Nephron (organoid): ENCODE data around the gene PLA2G4B.

Experiments used
- H3K27ac Mint-ChIP-seq, 3 experiments: 2 replicates each; pipeline ENCODE4 v1.8.0; 2020; ENCODE audit warnings: mixed read lengths in 3 of 3, mild to moderate bottlenecking in 2 of 3, moderate library complexity in 1 of 3
- H3K27me3 Mint-ChIP-seq: 2 replicates; pipeline ENCODE4 v1.8.0; 2021; ENCODE audit warnings: low read depth, mild to moderate bottlenecking, moderate library complexity, mixed read lengths
- H3K36me3 Mint-ChIP-seq: 2 replicates; pipeline ENCODE4 v1.8.0; 2020; ENCODE audit warnings: low read depth, mixed read lengths
- H3K4me1 Mint-ChIP-seq: 2 replicates; pipeline ENCODE4 v1.8.0; 2020; ENCODE audit warnings: mixed read lengths
- H3K4me3 Mint-ChIP-seq, 3 experiments: 2 replicates each; pipeline ENCODE4 v1.8.0; 2020; ENCODE audit warnings: mild to moderate bottlenecking in 3 of 3, mixed read lengths in 3 of 3, moderate library complexity in 2 of 3
- H3K9me3 Mint-ChIP-seq: 2 replicates; pipeline ENCODE4 v1.8.0; 2020; ENCODE audit warnings: mixed read lengths
- TF ChIP-seq, protein P1 (sequence below), 3 experiments: fragments of 200-600 bp; sonication (generic); IDR thresholded peaks; one replicate each; pipeline ENCODE4 v1.5.0; 2021; ENCODE audit warnings: antibody characterized with exemption in 3 of 3; ENCODE audit not compliant: unreplicated experiment in 3 of 3

PLA2G4B gene

DNA sequence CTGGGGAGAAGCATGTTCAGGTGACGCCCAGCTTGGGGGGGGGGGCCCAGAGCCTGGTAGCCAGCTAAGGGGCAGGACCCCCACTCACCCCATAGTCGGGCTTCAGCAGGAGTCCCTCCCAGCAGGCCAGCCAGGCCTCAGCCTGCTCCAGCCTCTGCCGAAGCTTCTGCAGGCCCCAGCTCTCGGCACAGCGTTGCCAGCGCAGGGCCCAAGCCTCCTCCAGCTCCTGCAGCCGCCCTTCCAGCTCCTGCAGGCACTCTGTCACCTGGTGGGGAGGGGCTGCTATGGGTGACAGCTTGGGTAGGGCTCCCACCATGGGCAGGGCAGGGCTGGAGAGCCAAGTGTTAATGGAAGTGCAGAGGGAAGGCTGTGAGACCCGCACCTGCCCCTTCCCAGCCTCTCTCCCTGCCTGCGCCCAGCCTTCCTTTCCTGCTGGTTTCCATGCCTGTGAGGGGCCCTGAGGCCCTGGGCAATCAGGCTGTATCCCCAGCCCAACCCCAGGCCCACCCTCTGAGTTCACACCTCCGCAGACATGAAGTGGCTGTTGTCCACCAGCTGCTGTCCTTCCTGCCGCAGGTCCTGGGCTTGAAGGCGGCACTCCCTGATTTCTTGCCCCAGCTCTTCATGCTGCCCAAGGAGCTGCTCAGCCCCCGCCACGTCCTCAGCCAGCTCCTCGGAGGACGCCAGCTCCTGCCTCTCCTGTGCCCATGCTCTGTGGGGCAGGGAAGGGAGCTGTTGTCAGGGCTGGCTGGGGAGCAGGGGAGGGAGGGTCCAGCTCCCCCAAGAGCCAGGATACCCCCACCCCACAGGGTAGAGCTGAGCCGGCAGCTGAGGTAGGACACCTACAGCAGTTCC is 14.3 kb downstream of the PLA2G4B start:
- TF ChIP-seq, protein P1, sequence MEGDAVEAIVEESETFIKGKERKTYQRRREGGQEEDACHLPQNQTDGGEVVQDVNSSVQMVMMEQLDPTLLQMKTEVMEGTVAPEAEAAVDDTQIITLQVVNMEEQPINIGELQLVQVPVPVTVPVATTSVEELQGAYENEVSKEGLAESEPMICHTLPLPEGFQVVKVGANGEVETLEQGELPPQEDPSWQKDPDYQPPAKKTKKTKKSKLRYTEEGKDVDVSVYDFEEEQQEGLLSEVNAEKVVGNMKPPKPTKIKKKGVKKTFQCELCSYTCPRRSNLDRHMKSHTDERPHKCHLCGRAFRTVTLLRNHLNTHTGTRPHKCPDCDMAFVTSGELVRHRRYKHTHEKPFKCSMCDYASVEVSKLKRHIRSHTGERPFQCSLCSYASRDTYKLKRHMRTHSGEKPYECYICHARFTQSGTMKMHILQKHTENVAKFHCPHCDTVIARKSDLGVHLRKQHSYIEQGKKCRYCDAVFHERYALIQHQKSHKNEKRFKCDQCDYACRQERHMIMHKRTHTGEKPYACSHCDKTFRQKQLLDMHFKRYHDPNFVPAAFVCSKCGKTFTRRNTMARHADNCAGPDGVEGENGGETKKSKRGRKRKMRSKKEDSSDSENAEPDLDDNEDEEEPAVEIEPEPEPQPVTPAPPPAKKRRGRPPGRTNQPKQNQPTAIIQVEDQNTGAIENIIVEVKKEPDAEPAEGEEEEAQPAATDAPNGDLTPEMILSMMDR (IDR thresholded peaks at IDR 0.05; ENCODE audit: unreplicated experiment in 3 of 3) = no peak
- H3K9me3 Mint-ChIP-seq = no peaks in the 10 kb centered on the region
- H3K4me3 Mint-ChIP-seq = no peak overlapping the region
- peaks cover 7% of the 10 kb centered on the region for H3K36me3 Mint-ChIP-seq
- no peak overlapping the region for H3K27ac Mint-ChIP-seq
- peaks cover 22% of the 10 kb centered on the region for H3K4me1 Mint-ChIP-seq
- peaks cover 4% of the 10 kb centered on the region for H3K27me3 Mint-ChIP-seq

DNA sequence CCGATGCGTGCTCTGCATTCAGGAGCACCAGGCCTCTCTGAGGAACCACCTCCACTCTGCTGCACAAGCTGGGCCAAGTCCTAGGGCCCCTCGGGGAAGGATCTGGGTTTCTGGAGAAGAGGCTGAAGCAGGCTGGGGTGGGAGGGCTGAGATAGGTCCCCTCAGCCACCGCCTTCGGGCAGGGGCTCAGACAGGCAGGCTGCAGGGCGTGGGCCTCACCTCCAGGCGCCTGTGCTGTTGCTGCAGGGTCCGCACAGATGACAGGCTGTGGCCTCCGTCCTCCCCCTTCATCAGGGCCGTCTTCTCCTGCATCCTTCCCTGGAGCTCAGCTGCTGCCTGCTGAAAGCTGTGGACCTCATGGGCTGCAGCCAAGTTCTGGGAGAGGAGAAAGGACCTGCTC is 15.2 kb downstream of the PLA2G4B start:
- Mint-ChIP-seq H3K4me3 (no peak overlapping the region), H3K36me3 (no peaks in the 10 kb centered on the region), H3K4me1 (peaks cover 16% of the 10 kb centered on the region), H3K9me3 (no peaks in the 10 kb centered on the region), H3K27ac (no peak overlapping the region), H3K27me3 (peaks cover 4% of the 10 kb centered on the region)
- TF ChIP-seq, protein P1 (IDR thresholded peaks at IDR 0.05; ENCODE audit: unreplicated experiment in 3 of 3) = no peak

GRCh38 chr15:41854443-41854842 is 15.8 kb downstream of the PLA2G4B start:
- TF ChIP-seq, protein P1 (IDR thresholded peaks at IDR 0.05; ENCODE audit: unreplicated experiment in 3 of 3) = no peak
- H3K36me3 Mint-ChIP-seq = no peaks in the 10 kb centered on the region
- H3K27ac Mint-ChIP-seq = no peak overlapping the region
- H3K4me3 Mint-ChIP-seq = no peak overlapping the region
- H3K4me1 Mint-ChIP-seq = peaks cover 16% of the 10 kb centered on the region
- no peaks in the 10 kb centered on the region for H3K9me3 Mint-ChIP-seq
- peaks cover 4% of the 10 kb centered on the region for H3K27me3 Mint-ChIP-seq

- no peaks in the 10 kb centered on the region for H3K9me3 Mint-ChIP-seq
- peak overlapping the region; percentile 39 to 72 (median 64) for H3K27ac Mint-ChIP-seq
- peaks cover 16% of the 10 kb centered on the region for H3K4me1 Mint-ChIP-seq
- H3K4me3 Mint-ChIP-seq = peak overlapping the region in 2 of 3 experiments; percentile 47 to 49
- H3K27me3 Mint-ChIP-seq = peaks cover 4% of the 10 kb centered on the region
- TF ChIP-seq, protein P1 (IDR thresholded peaks at IDR 0.05; ENCODE audit: unreplicated experiment in 3 of 3) = no peak
- no peaks in the 10 kb centered on the region for H3K36me3 Mint-ChIP-seq
Observed at GRCh38 chr15:41855261-41855961, 16.8 kb downstream of the PLA2G4B start.

GRCh38 chr15:41856262-41856661 is 17.6 kb downstream of the PLA2G4B start:
- H3K4me1 Mint-ChIP-seq = peaks cover 16% of the 10 kb centered on the region
- H3K36me3 Mint-ChIP-seq = no peaks in the 10 kb centered on the region
- H3K27ac Mint-ChIP-seq = peak overlapping the region in 2 of 3 experiments; percentile 64 to 72
- TF ChIP-seq, protein P1 (IDR thresholded peaks at IDR 0.05; ENCODE audit: unreplicated experiment in 3 of 3) = no peak
- no peak overlapping the region for H3K4me3 Mint-ChIP-seq
- H3K9me3 Mint-ChIP-seq = no peaks in the 10 kb centered on the region
- peaks cover 8% of the 10 kb centered on the region for H3K27me3 Mint-ChIP-seq
